Muscle layer of colon (tissue), 2 donors: ENCODE measurements around the gene SELENOP.

Experiments
- H3K27ac ChIP-seq: one replicate; pipeline ENCODE4 v1.7.0; 2013; ENCODE audit warnings: low read depth, mild to moderate bottlenecking, low read length, moderate library complexity
- H3K27me3 ChIP-seq, 2 donors: one replicate each; pipeline ENCODE4 v1.7.0; 2013; ENCODE audit warnings: low read length in 2 of 2, mild to moderate bottlenecking in 2 of 2; ENCODE audit not compliant: insufficient read depth in 2 of 2, control insufficient read depth in 1 of 2
- H3K36me3 ChIP-seq: one replicate; pipeline ENCODE4 v1.7.0; 2013; ENCODE audit warnings: mild to moderate bottlenecking, low read length; ENCODE audit not compliant: insufficient read depth
- H3K4me1 ChIP-seq: one replicate; pipeline ENCODE4 v1.7.0; 2013; ENCODE audit warnings: mild to moderate bottlenecking, low read length; ENCODE audit not compliant: insufficient read depth
- H3K4me3 ChIP-seq, 2 donors: one replicate each; pipeline ENCODE4 v1.7.0; 2013; ENCODE audit warnings: low read length in 2 of 2, low read depth in 1 of 2, mild to moderate bottlenecking in 1 of 2, moderate library complexity in 1 of 2
- H3K9ac ChIP-seq: one replicate; pipeline ENCODE4 v1.7.0; 2013; ENCODE audit warnings: low read length
- H3K9me3 ChIP-seq: one replicate; pipeline ENCODE4 v1.7.0; 2013; ENCODE audit warnings: mild to moderate bottlenecking, low read length
- donor health status: abdominal sarcoma.
- donor health status: Adenocarcinoma of cecum.

Gene SELENOP

GRCh38 chr5:42842921-42843641 lies 31.4 kb upstream of the SELENOP start:
- no peak overlapping the region for H3K9ac ChIP-seq
- H3K4me1 ChIP-seq = peaks cover 18% of the 10 kb centered on the region
- no peaks in the 10 kb centered on the region for H3K9me3 ChIP-seq
- no peaks in the 10 kb centered on the region for H3K27me3 ChIP-seq
- H3K27ac ChIP-seq = no peak overlapping the region
- H3K4me3 ChIP-seq = no peak overlapping the region
- H3K36me3 ChIP-seq = no peaks in the 10 kb centered on the region

GRCh38 chr5:42840842-42841567 lies 29.3 kb upstream of the SELENOP start:
- no peak overlapping the region for H3K9ac ChIP-seq
- no peak overlapping the region for H3K27ac ChIP-seq
- H3K36me3 ChIP-seq = no peaks in the 10 kb centered on the region
- H3K9me3 ChIP-seq = no peaks in the 10 kb centered on the region
- no peaks in the 10 kb centered on the region for H3K27me3 ChIP-seq
- H3K4me1 ChIP-seq = peaks cover 18% of the 10 kb centered on the region
- no peak overlapping the region for H3K4me3 ChIP-seq

- Histone ChIP-seq H3K9ac (no peak overlapping the region), H3K36me3 (no peaks in the 10 kb centered on the region), H3K27ac (no peak overlapping the region), H3K4me3 (peak overlapping the region in 1 of 2 donors; percentile 8), H3K4me1 (peaks cover 18% of the 10 kb centered on the region), H3K9me3 (no peaks in the 10 kb centered on the region), H3K27me3 (no peaks in the 10 kb centered on the region)
These were observed 28.6 kb upstream of the SELENOP start for GRCh38 chr5:42840269-42840668.

- H3K4me1 ChIP-seq = peaks cover 18% of the 10 kb centered on the region
- no peak overlapping the region for H3K4me3 ChIP-seq
- H3K27me3 ChIP-seq = no peaks in the 10 kb centered on the region
- H3K9me3 ChIP-seq = no peaks in the 10 kb centered on the region
- H3K9ac ChIP-seq = no peak overlapping the region
- no peak overlapping the region for H3K27ac ChIP-seq
- no peaks in the 10 kb centered on the region for H3K36me3 ChIP-seq
These were observed 27.5 kb upstream of the SELENOP start for GRCh38 chr5:42839196-42839595.

- Histone ChIP-seq H3K36me3 (no peaks in the 10 kb centered on the region), H3K27ac (no peak overlapping the region)
These were observed 25.9 kb upstream of the SELENOP start for GRCh38 chr5:42837601-42838000.

GRCh38 chr5:42836070-42836769 lies 24.5 kb upstream of the SELENOP start:
- H3K27ac ChIP-seq = no peak overlapping the region
- H3K9ac ChIP-seq = no peak overlapping the region
- H3K4me3 ChIP-seq = no peak overlapping the region
- H3K27me3 ChIP-seq = no peaks in the 10 kb centered on the region
- H3K9me3 ChIP-seq = no peaks in the 10 kb centered on the region
- peaks cover 8% of the 10 kb centered on the region for H3K4me1 ChIP-seq
- no peaks in the 10 kb centered on the region for H3K36me3 ChIP-seq

More at GRCh38 chr5:42837601-42838000, 25.9 kb upstream of the SELENOP start:
- Histone ChIP-seq H3K27me3 (no peaks in the 10 kb centered on the region), H3K4me1 (peaks cover 9% of the 10 kb centered on the region), H3K9ac (no peak overlapping the region), H3K4me3 (no peak overlapping the region), H3K9me3 (no peaks in the 10 kb centered on the region)

GRCh38 chr5:42832060-42832459 lies 20.4 kb upstream of the SELENOP start:
- no peaks in the 10 kb centered on the region for H3K9me3 ChIP-seq
- no peaks in the 10 kb centered on the region for H3K4me1 ChIP-seq
- no peak overlapping the region for H3K27ac ChIP-seq
- H3K4me3 ChIP-seq = no peak overlapping the region
- H3K27me3 ChIP-seq = no peaks in the 10 kb centered on the region
- no peak overlapping the region for H3K9ac ChIP-seq
- no peaks in the 10 kb centered on the region for H3K36me3 ChIP-seq

- no peaks in the 10 kb centered on the region for H3K9me3 ChIP-seq
- H3K9ac ChIP-seq = no peak overlapping the region
- H3K4me1 ChIP-seq = no peaks in the 10 kb centered on the region
- H3K27me3 ChIP-seq = no peaks in the 10 kb centered on the region
- H3K36me3 ChIP-seq = no peaks in the 10 kb centered on the region
- no peak overlapping the region for H3K27ac ChIP-seq
- H3K4me3 ChIP-seq = no peak overlapping the region
These were observed 19.2 kb upstream of the SELENOP start for GRCh38 chr5:42830924-42831323.

- H3K9ac ChIP-seq = no peak overlapping the region
- H3K9me3 ChIP-seq = no peaks in the 10 kb centered on the region
- no peaks in the 10 kb centered on the region for H3K36me3 ChIP-seq
These were observed 17.0 kb upstream of the SELENOP start for GRCh38 chr5:42828671-42829070.

GRCh38 chr5:42826757-42827515 lies 15.2 kb upstream of the SELENOP start:
- no peak overlapping the region for H3K27ac ChIP-seq
- no peak overlapping the region for H3K4me3 ChIP-seq
- H3K27me3 ChIP-seq = no peaks in the 10 kb centered on the region
- no peak overlapping the region for H3K9ac ChIP-seq
- no peaks in the 10 kb centered on the region for H3K9me3 ChIP-seq
- H3K4me1 ChIP-seq = no peaks in the 10 kb centered on the region
- H3K36me3 ChIP-seq = no peaks in the 10 kb centered on the region

More at GRCh38 chr5:42828671-42829070, 17.0 kb upstream of the SELENOP start:
- no peak overlapping the region for H3K27ac ChIP-seq
- no peak overlapping the region for H3K4me3 ChIP-seq
- no peaks in the 10 kb centered on the region for H3K4me1 ChIP-seq
- H3K27me3 ChIP-seq = no peaks in the 10 kb centered on the region
